GM12878 (cell line): ENCODE measurements around the gene HINFP. TPM values are rescaled to one million over a fixed set of nuclear protein-coding genes. Genes with fewer than 3 reads are reported as not detected.

ENCODE experiments used
- ATAC-seq: fragments of 200-7000 bp; cut with Tn5 transposase; 3 replicates; pipeline ENCODE4 v1.9.1; 2020; ENCODE audit warnings: mild to moderate bottlenecking, moderate library complexity
- BruUV-seq: library from RNA; stranded (reverse); fragments of 400-500 nt; replicated peaks from 2 replicates; lab custom pipeline; 2021; lab: Mats Ljungman, UMichigan
- CTCF ChIA-PET: fragments of 300-600 bp; sonication (Branson Sonifier 250); formaldehyde crosslinking; extraction: SDS; loops from one replicate; lab custom pipeline; 2021; ENCODE audit warnings: inconsistent platforms; lab: Yijun Ruan, JAX
- POLR2A ChIA-PET: fragments of 350-600 bp; formaldehyde crosslinking; extraction: SDS; loops from one replicate; lab custom pipeline; 2021; ENCODE audit warnings: inconsistent platforms; lab: Charles Lee
- RAD21 ChIA-PET: fragments of 300-600 bp; sonication (Branson Sonifier 250); formaldehyde crosslinking; loops from one replicate; lab custom pipeline; 2023; ENCODE audit warnings: antibody characterized with exemption; ENCODE audit not compliant: unreplicated experiment; lab: Charles Lee
- SMC1A ChIA-PET: fragments of 300-600 bp; sonication (Branson Sonifier 250); formaldehyde crosslinking; loops from one replicate; lab custom pipeline; 2023; ENCODE audit not compliant: unreplicated experiment, uncharacterized antibody; lab: Charles Lee
- DNase-seq: peaks from one replicate; pipeline ENCODE4 v3.0.0-alpha.2; 2011; ENCODE audit warnings: low read depth, low spot score
- FAIRE-seq: peaks from 3 replicates; lab custom pipeline; 2011; peaks lifted over from hg19 to GRCh38; lab: Jason Lieb, UNC
- H2AFZ ChIP-seq: 2 replicates; pipeline ENCODE4 v1.6.0; 2011; ENCODE audit warnings: low read depth, low read length, control low read depth; ENCODE audit not compliant: control insufficient read depth
- H3K27ac ChIP-seq: 2 replicates; pipeline ENCODE4 v1.5.1; 2011; ENCODE audit warnings: control low read depth; ENCODE audit not compliant: control insufficient read depth, insufficient read depth
- H3K27me3 ChIP-seq, 2 experiments: replicated peaks in 1 of 2; 2 replicates each; pipeline versions ENCODE4 v1.6.0 to v1.6.1; 2011; ENCODE audit warnings: low read length in 1 of 2; ENCODE audit not compliant: control insufficient read depth in 2 of 2, insufficient read depth in 2 of 2
- H3K36me3 ChIP-seq, 2 experiments: 2 replicates each; pipeline ENCODE4 v1.5.1; 2011; ENCODE audit warnings: low read length in 1 of 2; ENCODE audit not compliant: control insufficient read depth in 2 of 2, insufficient read depth in 2 of 2
- H3K4me1 ChIP-seq: 2 replicates; pipeline ENCODE4 v1.6.1; 2011; ENCODE audit warnings: mild to moderate bottlenecking, low read length, moderate library complexity, mixed read lengths; ENCODE audit not compliant: control insufficient read depth, insufficient read depth
- H3K4me2 ChIP-seq: 2 replicates; pipeline ENCODE4 v1.6.0; 2011; ENCODE audit warnings: control low read depth; ENCODE audit not compliant: control insufficient read depth, insufficient read depth
- H3K4me3 ChIP-seq: fragments of 200-600 bp; sonication (generic); 2 replicates; pipeline ENCODE4 v1.5.1; 2016
- H3K79me2 ChIP-seq: 2 replicates; pipeline ENCODE4 v1.6.0; 2011; ENCODE audit warnings: low read length; ENCODE audit not compliant: control insufficient read depth, insufficient read depth
- H3K9ac ChIP-seq: 2 replicates; pipeline ENCODE4 v1.8.0; 2011; ENCODE audit warnings: low read length, control low read depth, mixed read lengths; ENCODE audit not compliant: control insufficient read depth, insufficient read depth
- H3K9me3 ChIP-seq: replicated peaks from 3 replicates; pipeline ENCODE4 v1.5.1; 2011; ENCODE audit warnings: mild to moderate bottlenecking, low read length; ENCODE audit not compliant: control insufficient read depth, insufficient read depth
- H4K20me1 ChIP-seq: 2 replicates; pipeline ENCODE4 v1.6.0; 2011; ENCODE audit not compliant: control insufficient read depth, insufficient read depth
- ATF7 ChIP-seq: fragments of 450-650 bp; IDR thresholded peaks from 2 replicates; pipeline ENCODE4 v1.6.1; 2016; ENCODE audit warnings: low read depth, mild to moderate bottlenecking
- BHLHE40 ChIP-seq, 2 experiments: fragments of 450-650 bp in 1 of 2; IDR thresholded peaks; 2 replicates each; pipeline ENCODE4 v1.6.1; 2011 to 2017; ENCODE audit warnings: low read depth in 2 of 2, borderline replicate concordance in 1 of 2, improper control_type of control experiment in 1 of 2, low read length in 1 of 2, mild to moderate bottlenecking in 1 of 2
- FOXK2 ChIP-seq: fragments of 450-650 bp; IDR thresholded peaks from 2 replicates; pipeline ENCODE4 v1.6.1; 2017; ENCODE audit warnings: mild to moderate bottlenecking, moderate library complexity
- HCFC1 ChIP-seq: fragments of 150-350 bp; IDR thresholded peaks from 2 replicates; pipeline ENCODE4 v1.6.1; 2014; ENCODE audit warnings: low read length
- HDGF ChIP-seq: fragments of 450-650 bp; IDR thresholded peaks from 2 replicates; pipeline ENCODE4 v1.6.1; 2016; ENCODE audit warnings: antibody characterized with exemption
- IRF3 ChIP-seq: fragments of 450-650 bp; IDR thresholded peaks from 2 replicates; pipeline ENCODE4 v1.6.1; 2014; ENCODE audit warnings: mild to moderate bottlenecking
- KDM1A ChIP-seq: fragments of 200-600 bp; sonication (generic); IDR thresholded peaks from 2 replicates; pipeline ENCODE4 v1.6.1; 2016; ENCODE audit warnings: borderline replicate concordance
- MXI1 ChIP-seq: fragments of 150-350 bp; IDR thresholded peaks from 2 replicates; pipeline ENCODE4 v1.6.1; 2011; ENCODE audit warnings: low read depth, mild to moderate bottlenecking, inconsistent platforms, low read length, improper control_type of control experiment
- NFIC ChIP-seq: IDR thresholded peaks from 2 replicates; pipeline ENCODE4 v1.6.1; 2012; ENCODE audit warnings: low read depth, mild to moderate bottlenecking, inconsistent platforms, low read length, moderate library complexity
- NFXL1 ChIP-seq: fragments of 450-650 bp; IDR thresholded peaks from 2 replicates; pipeline ENCODE4 v1.6.1; 2017; ENCODE audit warnings: antibody characterized with exemption, mild to moderate bottlenecking, borderline replicate concordance
- NFYA ChIP-seq: IDR thresholded peaks from 2 replicates; pipeline ENCODE4 v1.6.1; 2011; ENCODE audit warnings: low read depth, mild to moderate bottlenecking, low read length, improper control_type of control experiment, borderline replicate concordance
- NR2C1 ChIP-seq: fragments of 450-650 bp; IDR thresholded peaks from 2 replicates; pipeline ENCODE4 v1.6.1; 2017; ENCODE audit warnings: antibody characterized with exemption, mild to moderate bottlenecking, moderate library complexity
- NR2F1 ChIP-seq: fragments of 450-650 bp; conservative IDR thresholded peaks from 2 replicates; pipeline ENCODE4 v1.6.1; 2017; ENCODE audit warnings: mild to moderate bottlenecking
- PBX3 ChIP-seq: IDR thresholded peaks from 2 replicates; pipeline ENCODE4 v1.6.1; 2011; ENCODE audit warnings: mild to moderate bottlenecking, low read depth, low read length, moderate library complexity; ENCODE audit not compliant: insufficient replicate concordance
- RB1 ChIP-seq: fragments of 450-650 bp; formaldehyde crosslinking; IDR thresholded peaks from 2 replicates; pipeline ENCODE4 v1.6.1; 2017; ENCODE audit warnings: mild to moderate bottlenecking, borderline replicate concordance
- SP1 ChIP-seq: IDR thresholded peaks from one replicate; pipeline ENCODE4 v1.6.1; 2011; ENCODE audit warnings: low read depth, low read length
- SREBF1 ChIP-seq: IDR thresholded peaks from 2 replicates; pipeline ENCODE4 v1.6.1; 2012; ENCODE audit warnings: mild to moderate bottlenecking, low read length
- SRF ChIP-seq, 2 experiments: IDR thresholded peaks; 2 replicates each; pipeline ENCODE4 v1.6.1; 2011; ENCODE audit warnings: low read depth in 2 of 2, low read length in 2 of 2, mild to moderate bottlenecking in 1 of 2, moderate library complexity in 1 of 2
- STAT1 ChIP-seq: fragments of 450-650 bp; conservative IDR thresholded peaks from 2 replicates; pipeline ENCODE4 v1.6.1; 2014; ENCODE audit warnings: antibody characterized with exemption, mild to moderate bottlenecking
- YBX1 ChIP-seq: fragments of 450-650 bp; IDR thresholded peaks from 2 replicates; pipeline ENCODE4 v1.6.1; 2016; ENCODE audit warnings: antibody characterized with exemption
- YY1 ChIP-seq: IDR thresholded peaks from 2 replicates; pipeline ENCODE4 v1.6.1; 2011; ENCODE audit warnings: low read depth, mild to moderate bottlenecking, low read length
- ZNF217 ChIP-seq: fragments of 450-650 bp; IDR thresholded peaks from 2 replicates; pipeline ENCODE4 v1.6.1; 2017; ENCODE audit warnings: antibody characterized with exemption, mild to moderate bottlenecking
- WGBS: methylation state at CpG from one replicate; pipeline ENCODE4 v1.1.6; 2016; ENCODE audit warnings: low lambda C conversion rate; ENCODE audit not compliant: insufficient replicate concordance, insufficient coverage; ENCODE audit errors: missing lambda C conversion rate; 5-methylcytosine and 5-hydroxymethylcytosine counted together
- in situ Hi-C: fragments of 300-500 bp; cut with MboI; formaldehyde crosslinking; loops from 9 replicates; pipeline ENCODE4 v1.14.3; 2018; ENCODE audit warnings: mixed read lengths
- intact Hi-C: fragments of 100-400 bp; cut with micrococcal nuclease; formaldehyde crosslinking; loops from one replicate; pipeline ENCODE4 v1.14.2; 2022; ENCODE audit not compliant: unreplicated experiment
- polyA plus RNA-seq, 11 experiments: library from polyadenylated mRNA; depleted of rRNA in 4 of 11; unstranded in 6 of 11; stranded (reverse) in 5 of 11; fragments of >200 nt; fragmentation: Nextera tagmentation in 4 of 11; fragmentation: Illumina TruSeq in 1 of 11; extraction: Ambion mirVana in 4 of 11; extraction: Trizol in 1 of 11; gene quantifications; 1 replicate in 1 of 11; 2 replicates in 10 of 11; pipeline versions ENCODE4 v1.2.1 to v1.2.3, GENCODE V29; 2011 to 2016; ENCODE audit warnings: inconsistent platforms in 2 of 11, missing spikeins in 2 of 11, low read depth in 1 of 11
- total RNA-seq, 4 experiments: library from RNA; depleted of rRNA in 3 of 4; stranded (reverse); fragments of >200 nt in 3 of 4; fragmentation: Illumina TruSeq in 1 of 4; extraction: Trizol in 1 of 4; gene quantifications; 2 replicates each; pipeline versions ENCODE4 v1.2.1 to v1.2.3, GENCODE V29; 2013 to 2021

Gene HINFP
- total and polyA plus RNA-seq, 10 of the 15 experiments (the other 5 are each of a cell fraction or from before 2014, with no cell fraction given) = 13.1 to 26.3 (median 18.6) TPM

GRCh38 chr11:119180729-119181676 lies 59.6 kb downstream of the HINFP start (continued):
- TF ChIP-seq SP1 (no peak), SRF (IDR thresholded peaks at IDR 0.05; ENCODE audit: low read depth in 2 of 2, low read length in 2 of 2) (no peak), FOXK2 (no peak), RB1 (no peak), NFYA (no peak), YY1 (no peak), YBX1 (no peak), NR2F1 (no peak), NFIC (no peak)

- no TSS peak for BruUV-seq
- no peaks in the 10 kb centered on the region for H3K79me2 ChIP-seq
- H3K27me3 ChIP-seq = no peaks in the 10 kb centered on the region; a peak in 1 of 4 replicates
- no peak for FAIRE-seq
- RAD21 ChIA-PET = no interaction called here
- no peak overlapping the region for H3K9ac ChIP-seq
- no peaks in the 10 kb centered on the region for H4K20me1 ChIP-seq
- DNase-seq = no peak
- H3K9me3 ChIP-seq = no peaks in the 10 kb centered on the region; the same call in 2 of the 3 replicates
- no peaks in the 10 kb centered on the region for H3K4me1 ChIP-seq
- H3K27ac ChIP-seq = no peak overlapping the region
- H3K4me3 ChIP-seq = no peak overlapping the region
- intact Hi-C loops = no loop called here
- no peak for ATAC-seq
- H3K4me2 ChIP-seq = no peak overlapping the region
- no peaks in the 10 kb centered on the region; a peak in 1 of 4 replicates for H3K36me3 ChIP-seq
- SMC1A ChIA-PET = no interaction called here
- POLR2A ChIA-PET = interaction anchor here (1.2 kb wide), 1 partner anchor 10 kb away, joined by 5 read pairs; no protein-coding TSS in a partner anchor
- in situ Hi-C loops = no loop called here
- CTCF ChIA-PET = interaction anchor here (1.0 to 2.7 kb wide), 4 partner anchors 10 to 96 kb away, joined by 3 to 9 read pairs (median 4); partner anchors contain the start of gene NLRX1
- no peak overlapping the region for H2AFZ ChIP-seq
- WGBS = 86% methylated on average over 15 of the region's 17 CpGs
- TF ChIP-seq NFXL1 = no peak
- TF ChIP-seq PBX3 = no peak
- TF ChIP-seq IRF3 = no peak
- no peak for TF ChIP-seq ZNF217
- no peak for TF ChIP-seq BHLHE40 (IDR thresholded peaks at IDR 0.05; ENCODE audit: borderline replicate concordance in 1 of 2, low read depth in 2 of 2, low read length in 1 of 2)
- no peak for TF ChIP-seq ATF7
- TF ChIP-seq HDGF = no peak
- no peak for TF ChIP-seq KDM1A
- TF ChIP-seq MXI1 = no peak
- TF ChIP-seq STAT1 = no peak
- no peak for TF ChIP-seq NR2C1
- no peak for TF ChIP-seq SREBF1
- TF ChIP-seq HCFC1 = no peak
- no peak for TF ChIP-seq NFIC
These were observed 60.5 kb downstream of the HINFP start for GRCh38 chr11:119181677-119182412.
